Panc1 (cell line): ENCODE results near the gene DPH3. TPM values are rescaled to one million over a fixed set of nuclear protein-coding genes. Genes with fewer than 3 reads are reported as not detected.

Experiments
- ATAC-seq: fragments of 200-7000 bp; cut with Tn5 transposase; 2 replicates; pipeline ENCODE4 v1.9.1; 2020; ENCODE audit warnings: mild to moderate bottlenecking, moderate library complexity
- BruUV-seq: library from RNA; stranded (reverse); fragments of 400-500 nt; replicated peaks from 2 replicates; lab custom pipeline; 2021; lab: Mats Ljungman, UMichigan
- CTCF ChIA-PET: fragments of 300-600 bp; sonication (Branson Sonifier 250); formaldehyde crosslinking; loops from one replicate; lab custom pipeline; 2022; ENCODE audit warnings: antibody characterized with exemption; lab: Charles Lee
- POLR2A ChIA-PET: fragments of 300-600 bp; sonication (Branson Sonifier 250); formaldehyde crosslinking; loops from one replicate; lab custom pipeline; 2022; ENCODE audit warnings: antibody characterized with exemption; lab: Charles Lee
- DNase-seq: peaks from one replicate; pipeline ENCODE4 v3.0.0-alpha.2; 2010; ENCODE audit warnings: low read depth, low spot score
- H3K27ac ChIP-seq: 2 replicates; pipeline ENCODE4 v1.5.1; 2011; ENCODE audit warnings: mild to moderate bottlenecking, low read length, inconsistent platforms
- H3K27me3 ChIP-seq: fragments of 200-500 bp; sonication (Bioruptor generic); 2 replicates; pipeline ENCODE4 v1.6.0; 2014; ENCODE audit warnings: low read length, inconsistent platforms; ENCODE audit not compliant: control insufficient read depth, insufficient read depth
- H3K36me3 ChIP-seq: fragments of 200-500 bp; sonication (Bioruptor generic); 2 replicates; pipeline ENCODE4 v1.5.1; 2014; ENCODE audit warnings: inconsistent platforms, mild to moderate bottlenecking, low read length, moderate library complexity; ENCODE audit not compliant: control insufficient read depth, insufficient read depth
- H3K4me1 ChIP-seq: 2 replicates; pipeline ENCODE4 v1.5.1; 2011; ENCODE audit warnings: inconsistent platforms, mild to moderate bottlenecking, low read length, moderate library complexity; ENCODE audit not compliant: control insufficient read depth, insufficient read depth
- H3K4me3 ChIP-seq, 2 experiments: 2 replicates each; pipeline ENCODE4 v1.5.1; 2011 to 2012; ENCODE audit warnings: low read depth in 2 of 2, low read length in 2 of 2, mild to moderate bottlenecking in 2 of 2, inconsistent platforms in 1 of 2, moderate library complexity in 1 of 2
- H3K9me3 ChIP-seq: fragments of 200-500 bp; sonication (Bioruptor generic); 2 replicates; pipeline ENCODE4 v1.5.1; 2014; ENCODE audit warnings: low read depth, mild to moderate bottlenecking, inconsistent platforms, low read length, moderate library complexity; ENCODE audit not compliant: control insufficient read depth, insufficient read depth
- POLR2AphosphoS5 ChIP-seq: IDR thresholded peaks from 2 replicates; pipeline ENCODE4 v1.6.1; 2012; ENCODE audit warnings: mild to moderate bottlenecking, low read depth, low read length, moderate library complexity
- SIN3A ChIP-seq: IDR thresholded peaks from 2 replicates; pipeline ENCODE4 v1.6.1; 2012; ENCODE audit warnings: low read depth, mild to moderate bottlenecking, low read length, moderate library complexity, borderline replicate concordance; ENCODE audit not compliant: insufficient read depth
- TCF7L2 ChIP-seq: IDR thresholded peaks from 2 replicates; pipeline ENCODE4 v1.6.1; 2011; ENCODE audit warnings: mild to moderate bottlenecking, low read depth, low read length, inconsistent platforms
- in situ Hi-C: cut with HindIII; loops from 2 replicates; pipeline ENCODE4 v1.10.0; 2016; ENCODE audit warnings: low sequenced_read_pairs, low pct_unique_long_range_greater_than_20kb
- intact Hi-C: fragments of 100-400 bp; cut with micrococcal nuclease; formaldehyde crosslinking; loops from one replicate; pipeline ENCODE4 v1.10.0; 2022; ENCODE audit not compliant: unreplicated experiment
- total RNA-seq: library from RNA; stranded (reverse); gene quantifications from one replicate; pipeline ENCODE4 v1.2.1, GENCODE V29; 2021; ENCODE audit not compliant: unreplicated experiment
- TF ChIP-seq, protein P1 (sequence below), 2 experiments: IDR thresholded peaks; 2 replicates each; pipeline ENCODE4 v1.6.1; 2011 to 2012; ENCODE audit warnings: low read depth in 2 of 2, control low read depth in 1 of 2, low read length in 1 of 2, mild to moderate bottlenecking in 1 of 2, moderate library complexity in 1 of 2; ENCODE audit not compliant: insufficient read depth in 1 of 2
- TF ChIP-seq, protein P2 (sequence below): fragments of 450-650 bp; IDR thresholded peaks from 2 replicates; pipeline ENCODE4 v1.5.1; 2017; ENCODE audit warnings: mild to moderate bottlenecking

DPH3 gene
- total RNA-seq, 1 experiment from 2014 or later = 16.5 TPM

DNA sequence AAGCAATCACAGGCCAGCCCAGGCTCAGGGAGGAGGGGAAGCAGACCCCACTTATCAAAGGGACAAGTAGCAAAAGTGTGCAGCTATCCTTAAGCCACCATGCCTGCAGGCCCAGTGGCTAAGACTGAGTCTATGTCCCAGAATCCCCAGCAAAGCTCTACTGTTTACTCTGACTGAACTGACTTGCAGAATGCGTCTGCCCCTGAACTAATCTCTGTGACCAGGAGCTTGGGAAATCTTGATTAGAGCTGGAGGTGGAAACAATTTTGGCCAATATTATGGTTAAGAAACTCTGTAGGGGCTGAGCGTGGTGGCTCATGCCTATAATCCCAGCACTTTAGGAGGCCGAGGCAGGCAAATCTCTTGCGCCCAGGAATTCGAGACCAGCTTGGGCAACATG lies 22.6 kb downstream of the DPH3 start:
- in situ Hi-C loops = no loop called here
- Histone ChIP-seq H3K9me3 (no peaks in the 10 kb centered on the region), H3K4me1 (no peaks in the 10 kb centered on the region), H3K4me3 (no peak overlapping the region), H3K27ac (no peak overlapping the region), H3K27me3 (no peaks in the 10 kb centered on the region), H3K36me3 (no peaks in the 10 kb centered on the region)
- intact Hi-C loops = loop anchor here (10.0 kb wide), 1 partner anchor 57 kb away; no protein-coding TSS in a partner anchor
- TF ChIP-seq, protein P1, sequence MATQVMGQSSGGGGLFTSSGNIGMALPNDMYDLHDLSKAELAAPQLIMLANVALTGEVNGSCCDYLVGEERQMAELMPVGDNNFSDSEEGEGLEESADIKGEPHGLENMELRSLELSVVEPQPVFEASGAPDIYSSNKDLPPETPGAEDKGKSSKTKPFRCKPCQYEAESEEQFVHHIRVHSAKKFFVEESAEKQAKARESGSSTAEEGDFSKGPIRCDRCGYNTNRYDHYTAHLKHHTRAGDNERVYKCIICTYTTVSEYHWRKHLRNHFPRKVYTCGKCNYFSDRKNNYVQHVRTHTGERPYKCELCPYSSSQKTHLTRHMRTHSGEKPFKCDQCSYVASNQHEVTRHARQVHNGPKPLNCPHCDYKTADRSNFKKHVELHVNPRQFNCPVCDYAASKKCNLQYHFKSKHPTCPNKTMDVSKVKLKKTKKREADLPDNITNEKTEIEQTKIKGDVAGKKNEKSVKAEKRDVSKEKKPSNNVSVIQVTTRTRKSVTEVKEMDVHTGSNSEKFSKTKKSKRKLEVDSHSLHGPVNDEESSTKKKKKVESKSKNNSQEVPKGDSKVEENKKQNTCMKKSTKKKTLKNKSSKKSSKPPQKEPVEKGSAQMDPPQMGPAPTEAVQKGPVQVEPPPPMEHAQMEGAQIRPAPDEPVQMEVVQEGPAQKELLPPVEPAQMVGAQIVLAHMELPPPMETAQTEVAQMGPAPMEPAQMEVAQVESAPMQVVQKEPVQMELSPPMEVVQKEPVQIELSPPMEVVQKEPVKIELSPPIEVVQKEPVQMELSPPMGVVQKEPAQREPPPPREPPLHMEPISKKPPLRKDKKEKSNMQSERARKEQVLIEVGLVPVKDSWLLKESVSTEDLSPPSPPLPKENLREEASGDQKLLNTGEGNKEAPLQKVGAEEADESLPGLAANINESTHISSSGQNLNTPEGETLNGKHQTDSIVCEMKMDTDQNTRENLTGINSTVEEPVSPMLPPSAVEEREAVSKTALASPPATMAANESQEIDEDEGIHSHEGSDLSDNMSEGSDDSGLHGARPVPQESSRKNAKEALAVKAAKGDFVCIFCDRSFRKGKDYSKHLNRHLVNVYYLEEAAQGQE (IDR thresholded peaks at IDR 0.05; ENCODE audit: insufficient read depth in 1 of 2, low read depth in 2 of 2, low read length in 1 of 2) = no peak
- no peak for TF ChIP-seq SIN3A
- no peak for TF ChIP-seq TCF7L2
- no peak for TF ChIP-seq POLR2AphosphoS5
- TF ChIP-seq, protein P2, sequence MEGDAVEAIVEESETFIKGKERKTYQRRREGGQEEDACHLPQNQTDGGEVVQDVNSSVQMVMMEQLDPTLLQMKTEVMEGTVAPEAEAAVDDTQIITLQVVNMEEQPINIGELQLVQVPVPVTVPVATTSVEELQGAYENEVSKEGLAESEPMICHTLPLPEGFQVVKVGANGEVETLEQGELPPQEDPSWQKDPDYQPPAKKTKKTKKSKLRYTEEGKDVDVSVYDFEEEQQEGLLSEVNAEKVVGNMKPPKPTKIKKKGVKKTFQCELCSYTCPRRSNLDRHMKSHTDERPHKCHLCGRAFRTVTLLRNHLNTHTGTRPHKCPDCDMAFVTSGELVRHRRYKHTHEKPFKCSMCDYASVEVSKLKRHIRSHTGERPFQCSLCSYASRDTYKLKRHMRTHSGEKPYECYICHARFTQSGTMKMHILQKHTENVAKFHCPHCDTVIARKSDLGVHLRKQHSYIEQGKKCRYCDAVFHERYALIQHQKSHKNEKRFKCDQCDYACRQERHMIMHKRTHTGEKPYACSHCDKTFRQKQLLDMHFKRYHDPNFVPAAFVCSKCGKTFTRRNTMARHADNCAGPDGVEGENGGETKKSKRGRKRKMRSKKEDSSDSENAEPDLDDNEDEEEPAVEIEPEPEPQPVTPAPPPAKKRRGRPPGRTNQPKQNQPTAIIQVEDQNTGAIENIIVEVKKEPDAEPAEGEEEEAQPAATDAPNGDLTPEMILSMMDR = no peak
- ATAC-seq (no peak), DNase-seq (no peak)
- ChIA-PET CTCF (no interaction called here), POLR2A (no interaction called here)
- BruUV-seq = no TSS peak

DNA sequence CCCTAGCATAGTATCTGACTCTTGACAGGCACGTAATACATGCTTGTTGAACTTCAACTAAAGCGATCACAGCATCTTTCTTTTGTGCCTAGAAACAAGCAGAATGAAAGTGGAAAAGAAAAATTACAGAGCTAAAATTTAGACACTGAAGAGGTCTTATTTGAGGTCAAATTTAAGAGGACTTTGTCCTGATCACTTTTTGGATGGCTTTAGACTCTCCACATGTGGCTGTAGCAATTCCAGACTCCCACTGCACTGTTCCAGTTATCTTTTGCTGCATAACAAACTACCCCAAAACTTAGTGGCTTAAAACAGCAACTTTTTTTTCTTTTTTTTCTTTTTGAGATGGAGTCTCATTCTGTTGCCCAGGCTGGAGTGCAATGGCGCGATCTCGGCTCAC lies 23.5 kb downstream of the DPH3 start:
- ATAC-seq = no peak
- H3K36me3 ChIP-seq = no peaks in the 10 kb centered on the region
- CTCF ChIA-PET = no interaction called here
- no peaks in the 10 kb centered on the region for H3K4me1 ChIP-seq
- intact Hi-C loops (loop anchor here (10.0 kb wide), 1 partner anchor 56 kb away; no protein-coding TSS in a partner anchor), in situ Hi-C loops (no loop called here)
- H3K4me3 ChIP-seq = no peak overlapping the region
- no peak overlapping the region for H3K27ac ChIP-seq
- H3K9me3 ChIP-seq = no peaks in the 10 kb centered on the region
- no peak for DNase-seq
- BruUV-seq = no TSS peak
- no peaks in the 10 kb centered on the region for H3K27me3 ChIP-seq
- POLR2A ChIA-PET = no interaction called here
- TF ChIP-seq TCF7L2 = no peak
- TF ChIP-seq POLR2AphosphoS5 = no peak
- TF ChIP-seq, protein P2 = no peak
- TF ChIP-seq, protein P1 (IDR thresholded peaks at IDR 0.05; ENCODE audit: insufficient read depth in 1 of 2, low read depth in 2 of 2, low read length in 1 of 2) = no peak
- no peak for TF ChIP-seq SIN3A
